CD14-positive monocyte (primary cell): ENCODE measurements around the gene NTRK1. TPM values are rescaled to one million over a fixed set of nuclear protein-coding genes. Genes with fewer than 3 reads are reported as not detected.

ENCODE experiments used
- DNase-seq, 3 donors: peaks; one replicate each; pipeline ENCODE4 v3.0.0-alpha.2; 2011 to 2022
- H2AFZ ChIP-seq: 2 replicates; pipeline ENCODE4 v1.6.0; 2012; ENCODE audit warnings: mild to moderate bottlenecking, low read depth, low read length, inconsistent platforms; ENCODE audit not compliant: insufficient read depth, poor library complexity, severe bottlenecking
- H3K27ac ChIP-seq, 2 donors: 1 replicate in 1 of 2; 2 replicates in 1 of 2; pipeline ENCODE4 v1.5.1; 2012 to 2013; ENCODE audit warnings: low read length in 2 of 2, control low read depth in 1 of 2, inconsistent platforms in 1 of 2, low read depth in 1 of 2, mild to moderate bottlenecking in 1 of 2
- H3K27me3 ChIP-seq, 2 donors: one replicate each; pipeline versions ENCODE4 v1.6.0 to v1.6.1; 2011 to 2013; ENCODE audit warnings: low read length in 2 of 2; ENCODE audit not compliant: control insufficient read depth in 2 of 2, insufficient read depth in 2 of 2
- H3K36me3 ChIP-seq, 2 donors: replicated peaks in 1 of 2; 1 replicate in 1 of 2; 2 replicates in 1 of 2; pipeline versions ENCODE4 v1.5.1 to v1.6.1; 2012 to 2013; ENCODE audit warnings: low read length in 2 of 2, control low read depth in 1 of 2, inconsistent platforms in 1 of 2, mild to moderate bottlenecking in 1 of 2; ENCODE audit not compliant: insufficient read depth in 2 of 2, control insufficient read depth in 1 of 2
- H3K4me1 ChIP-seq, 2 donors: 1 replicate in 1 of 2; 2 replicates in 1 of 2; pipeline versions ENCODE4 v1.5.1 to v1.6.1; 2012 to 2013; ENCODE audit warnings: low read length in 2 of 2, control low read depth in 1 of 2, inconsistent platforms in 1 of 2, mild to moderate bottlenecking in 1 of 2, moderate library complexity in 1 of 2; ENCODE audit not compliant: insufficient read depth in 2 of 2, control insufficient read depth in 1 of 2
- H3K4me2 ChIP-seq: replicated peaks from 2 replicates; pipeline ENCODE3; 2012; ENCODE audit warnings: low read length, moderate library complexity, mild to moderate bottlenecking; ENCODE audit not compliant: poor library complexity, severe bottlenecking; ENCODE audit errors: extremely low read depth
- H3K4me3 ChIP-seq, 3 experiments: fragments of 200-600 bp in 1 of 3; sonication (generic) in 1 of 3; replicated peaks in 1 of 3; 1 replicate in 2 of 3; 2 replicates in 1 of 3; pipeline ENCODE4 v1.5.1; 2011 to 2013; ENCODE audit warnings: low read length in 3 of 3, mild to moderate bottlenecking in 3 of 3, control low read depth in 2 of 3, low read depth in 2 of 3, inconsistent platforms in 1 of 3, moderate library complexity in 1 of 3
- H3K79me2 ChIP-seq: 2 replicates; pipeline ENCODE4 v1.6.0; 2012; ENCODE audit warnings: mild to moderate bottlenecking, control low read depth, inconsistent platforms, low read length, moderate library complexity; ENCODE audit not compliant: insufficient read depth
- H3K9ac ChIP-seq: 2 replicates; pipeline ENCODE4 v1.6.0; 2017; ENCODE audit warnings: low read length, mild to moderate bottlenecking; ENCODE audit not compliant: insufficient read depth, poor library complexity, severe bottlenecking
- H3K9me3 ChIP-seq, 2 donors: replicated peaks in 1 of 2; 1 replicate in 1 of 2; 2 replicates in 1 of 2; pipeline versions ENCODE4 v1.5.1 to v1.6.1; 2012 to 2013; ENCODE audit warnings: low read length in 2 of 2, control low read depth in 1 of 2; ENCODE audit not compliant: control insufficient read depth in 1 of 2, insufficient read depth in 1 of 2
- H4K20me1 ChIP-seq: 2 replicates; pipeline ENCODE4 v1.6.0; 2012; ENCODE audit warnings: mild to moderate bottlenecking, low read length, control low read depth, moderate library complexity; ENCODE audit not compliant: insufficient read depth
- H3K27ac Mint-ChIP-seq, 7 donors: one replicate each; pipeline ENCODE4 v1.8.0; 2020; ENCODE audit warnings: mild to moderate bottlenecking in 7 of 7, mixed read lengths in 7 of 7, moderate library complexity in 6 of 7, inconsistent platforms in 2 of 7
- H3K27me3 Mint-ChIP-seq, 3 donors: one replicate each; pipeline ENCODE4 v1.8.0; 2021 to 2022; ENCODE audit warnings: low read depth in 3 of 3, mild to moderate bottlenecking in 3 of 3, mixed read lengths in 3 of 3, moderate library complexity in 3 of 3, inconsistent platforms in 1 of 3
- H3K36me3 Mint-ChIP-seq, 2 donors: one replicate each; pipeline ENCODE4 v1.8.0; 2020; ENCODE audit warnings: mixed read lengths in 2 of 2, inconsistent platforms in 1 of 2, mild to moderate bottlenecking in 1 of 2
- H3K4me1 Mint-ChIP-seq: one replicate; pipeline ENCODE4 v1.8.0; 2020; ENCODE audit warnings: mild to moderate bottlenecking, mixed read lengths
- H3K4me3 Mint-ChIP-seq, 2 donors: one replicate each; pipeline ENCODE4 v1.8.0; 2020; ENCODE audit warnings: mild to moderate bottlenecking in 2 of 2, mixed read lengths in 2 of 2, moderate library complexity in 1 of 2
- H3K9me3 Mint-ChIP-seq, 7 donors: one replicate each; pipeline ENCODE4 v1.8.0; 2020 to 2022; ENCODE audit warnings: mixed read lengths in 7 of 7, mild to moderate bottlenecking in 6 of 7, moderate library complexity in 6 of 7, inconsistent platforms in 2 of 7
- CTCF ChIP-seq: fragments of 200-600 bp; IDR thresholded peaks from one replicate; pipeline ENCODE4 v1.8.0; 2022; ENCODE audit warnings: antibody characterized with exemption, mild to moderate bottlenecking
- WGBS: methylation state at CpG from one replicate; pipeline ENCODE4 v1.1.5; 2013; ENCODE audit warnings: missing lambda C conversion rate; ENCODE audit not compliant: insufficient coverage; 5-methylcytosine and 5-hydroxymethylcytosine counted together
- intact Hi-C, 2 donors: fragments of 100-400 bp; cut with micrococcal nuclease; formaldehyde crosslinking; loops; one replicate each; pipeline versions ENCODE4 v1.15.0 to v1.15.1; 2023
- polyA plus RNA-seq, 3 donors: library from polyadenylated mRNA; depleted of rRNA in 1 of 3; unstranded in 2 of 3; stranded (reverse) in 1 of 3; fragments of 300-500 nt in 2 of 3; fragments of >200 nt in 1 of 3; fragmentation: Illumina TruSeq in 2 of 3; gene quantifications; 1 replicate in 2 of 3; 2 replicates in 1 of 3; pipeline ENCODE4 v1.2.3, GENCODE V29; 2012 to 2021

NTRK1 gene
- polyA plus RNA-seq, 3 donors: 0.03 TPM; not detected in 2

GRCh38 chr1:156894711-156895454 is 34.2 kb downstream of the NTRK1 start:
- no peak overlapping the region for H3K4me2 ChIP-seq
- peaks cover 33% of the 10 kb centered on the region for H3K4me1 Mint-ChIP-seq
- no peak overlapping the region for H2AFZ ChIP-seq
- 61% methylated on average over 3 of the region's 12 CpGs for WGBS
- H3K27me3 Mint-ChIP-seq: peaks cover 48 to 62% (median 58%) of the 10 kb centered on the region in 3 donors
- no peak for TF ChIP-seq CTCF
- peaks cover 0 to 9% (median 5%) of the 10 kb centered on the region in 7 donors for H3K9me3 Mint-ChIP-seq
- H3K79me2 ChIP-seq: no peaks in the 10 kb centered on the region
- no peak overlapping the region for H3K27ac Mint-ChIP-seq
- peaks cover 0 to 10% of the 10 kb centered on the region in 2 donors for H3K36me3 Mint-ChIP-seq
- no peaks in the 10 kb centered on the region for H3K36me3 ChIP-seq
- no peak overlapping the region for H3K27ac ChIP-seq
- H3K4me3 ChIP-seq: no peak overlapping the region
- no peak for DNase-seq
- H3K27me3 ChIP-seq: peaks cover 20 to 47% of the 10 kb centered on the region in 2 donors
- intact Hi-C loops: loop anchor here (5.0 to 10.0 kb wide), 2 partner anchors 32 to 80 kb away; partner anchors contain the start of gene SH2D2A (in 1 of the 2)
- H3K9me3 ChIP-seq: no peaks in the 10 kb centered on the region
- no peak overlapping the region for H3K9ac ChIP-seq
- peaks cover 28 to 33% of the 10 kb centered on the region in 2 donors for H3K4me1 ChIP-seq
- no peaks in the 10 kb centered on the region for H4K20me1 ChIP-seq
- peak overlapping the region in 1 of 2 donors; percentile 53 for H3K4me3 Mint-ChIP-seq

GRCh38 chr1:156895455-156895812 is 34.8 kb downstream of the NTRK1 start:
- H3K4me1 Mint-ChIP-seq: peaks cover 30% of the 10 kb centered on the region
- Histone ChIP-seq H3K4me2 (no peak overlapping the region), H2AFZ (no peak overlapping the region), H3K27ac (no peak overlapping the region), H3K27me3 (peaks cover 20 to 44% of the 10 kb centered on the region in 2 donors), H3K9ac (no peak overlapping the region), H3K9me3 (no peaks in the 10 kb centered on the region), H3K36me3 (no peaks in the 10 kb centered on the region), H4K20me1 (no peaks in the 10 kb centered on the region), H3K4me3 (no peak overlapping the region), H3K79me2 (no peaks in the 10 kb centered on the region), H3K4me1 (peaks cover 28 to 33% of the 10 kb centered on the region in 2 donors)
- H3K36me3 Mint-ChIP-seq: peaks cover 0 to 10% of the 10 kb centered on the region in 2 donors
- H3K9me3 Mint-ChIP-seq: peaks cover 0 to 9% (median 5%) of the 10 kb centered on the region in 7 donors
- no peak for TF ChIP-seq CTCF
- H3K27ac Mint-ChIP-seq: no peak overlapping the region
- peak overlapping the region in 1 of 2 donors; percentile 53 for H3K4me3 Mint-ChIP-seq
- 94% methylated on average over 3 of the region's 4 CpGs for WGBS
- no peak for DNase-seq
- intact Hi-C loops: loop anchor here in 1 of 2 donors (10.0 kb wide), 1 partner anchor 81 kb away; the partner anchor contains the start of gene SH2D2A
- H3K27me3 Mint-ChIP-seq: peaks cover 44 to 62% (median 55%) of the 10 kb centered on the region in 3 donors
